Measurements from ENCODE around the gene CD33. TPM values are rescaled to one million over a fixed set of nuclear protein-coding genes. Genes with fewer than 3 reads are reported as not detected.
"Not testable (repeated sequence)": the region's sequence is repeated elsewhere in the genome, so short reads cannot be mapped to it uniquely, and the experiment has no call there.

The CD33 gene
- total RNA-seq = under 0.01 TPM in 1 of 2 replicates, not detected in the other

GRCh38 chr19:51224898-51225393 lies at the start of gene CD33:
Gene CD33 (plus strand): TSS chr19:51225080. CDS start chr19:51225119, 39 bp downstream.
- DNase-seq (ENCODE audit: low read depth in 2 of 2) = not testable (repeated sequence)

GRCh38 chr19:51179256-51179655 lies 45.6 kb upstream of the CD33 start:
- no peak for DNase-seq (ENCODE audit: low read depth in 2 of 2)

- no peak for DNase-seq (ENCODE audit: low read depth in 2 of 2)
Observed at GRCh38 chr19:51181377-51181912, 43.4 kb upstream of the CD33 start.

- DNase-seq (ENCODE audit: low read depth in 2 of 2) = no peak
Observed at GRCh38 chr19:51181913-51182419, 42.9 kb upstream of the CD33 start.

- DNase-seq (ENCODE audit: low read depth in 2 of 2) = no peak
Observed at GRCh38 chr19:51183629-51184028, 41.3 kb upstream of the CD33 start.

GRCh38 chr19:51185069-51185867 lies 39.6 kb upstream of the CD33 start:
- DNase-seq (ENCODE audit: low read depth in 2 of 2) = no peak

GRCh38 chr19:51185868-51186215 lies 39.0 kb upstream of the CD33 start:
- DNase-seq (ENCODE audit: low read depth in 2 of 2) = no peak

- no peak for DNase-seq (ENCODE audit: low read depth in 2 of 2)
Observed at GRCh38 chr19:51186323-51186722, 38.6 kb upstream of the CD33 start.

- no peak for DNase-seq (ENCODE audit: low read depth in 2 of 2)
Observed at GRCh38 chr19:51187395-51188226, 37.3 kb upstream of the CD33 start.

GRCh38 chr19:51188227-51188559 lies 36.7 kb upstream of the CD33 start:
- DNase-seq (ENCODE audit: low read depth in 2 of 2) = no peak

- no peak for DNase-seq (ENCODE audit: low read depth in 2 of 2)
Observed at GRCh38 chr19:51192689-51193088, 32.2 kb upstream of the CD33 start.

GRCh38 chr19:51194527-51195315 lies 30.2 kb upstream of the CD33 start:
- DNase-seq (ENCODE audit: low read depth in 2 of 2) = no peak

GRCh38 chr19:51195316-51195586 lies 29.6 kb upstream of the CD33 start:
- DNase-seq (ENCODE audit: low read depth in 2 of 2) = no peak

- DNase-seq (ENCODE audit: low read depth in 2 of 2) = no peak
Observed at GRCh38 chr19:51195616-51196015, 29.3 kb upstream of the CD33 start.

- no peak for DNase-seq (ENCODE audit: low read depth in 2 of 2)
Observed at GRCh38 chr19:51196181-51196580, 28.7 kb upstream of the CD33 start.

- no peak for DNase-seq (ENCODE audit: low read depth in 2 of 2)
Observed at GRCh38 chr19:51198641-51199040, 26.2 kb upstream of the CD33 start.

GRCh38 chr19:51200071-51200666 lies 24.7 kb upstream of the CD33 start:
- no peak for DNase-seq (ENCODE audit: low read depth in 2 of 2)

- no peak for DNase-seq (ENCODE audit: low read depth in 2 of 2)
Observed at GRCh38 chr19:51201712-51202111, 23.2 kb upstream of the CD33 start.

- DNase-seq (ENCODE audit: low read depth in 2 of 2) = no peak
Observed at GRCh38 chr19:51203916-51204315, 21.0 kb upstream of the CD33 start.

GRCh38 chr19:51204321-51204720 lies 20.6 kb upstream of the CD33 start:
- no peak for DNase-seq (ENCODE audit: low read depth in 2 of 2)

GRCh38 chr19:51207747-51208146 lies 17.1 kb upstream of the CD33 start:
- no peak for DNase-seq (ENCODE audit: low read depth in 2 of 2)
